Gastroesophageal sphincter (tissue), 4 donors: ENCODE results near the gene OR51E1. TPM values are rescaled to one million over a fixed set of nuclear protein-coding genes. Genes with fewer than 3 reads are reported as not detected.

Experiments used
- ATAC-seq: fragments of 150-250 bp; one replicate; pipeline ENCODE4 v1.9.1; 2016; ENCODE audit warnings: mild to moderate bottlenecking, moderate library complexity
- H3K27ac ChIP-seq, 4 donors: fragments of 200-600 bp; sonication (generic) in 3 of 4; 1 replicate in 3 of 4; 2 replicates in 1 of 4; pipeline ENCODE4 v1.5.1; 2016 to 2019
- H3K27me3 ChIP-seq: fragments of 200-600 bp; sonication (generic); one replicate; pipeline ENCODE4 v1.5.1; 2019
- H3K36me3 ChIP-seq, 2 donors: fragments of 200-600 bp; sonication (generic); one replicate each; pipeline ENCODE4 v1.5.1; 2019; ENCODE audit warnings: control low read depth in 1 of 2
- H3K4me1 ChIP-seq, 3 donors: fragments of 200-600 bp; sonication (generic); 1 replicate in 2 of 3; 2 replicates in 1 of 3; pipeline ENCODE4 v1.5.1; 2016 to 2019; ENCODE audit warnings: control low read depth in 2 of 3
- H3K4me3 ChIP-seq, 2 donors: fragments of 200-600 bp; sonication (generic); one replicate each; pipeline ENCODE4 v1.5.1; 2019; ENCODE audit warnings: mild to moderate bottlenecking in 1 of 2, moderate library complexity in 1 of 2
- H3K9me3 ChIP-seq, 3 donors: fragments of 200-600 bp; sonication (generic); one replicate each; pipeline ENCODE4 v1.5.1; 2017 to 2019; ENCODE audit warnings: control low read depth in 2 of 3
- EP300 ChIP-seq: sonication (generic); formaldehyde crosslinking; IDR thresholded peaks from one replicate; pipeline ENCODE4 v1.6.1; 2017; ENCODE audit warnings: antibody characterized with exemption, mild to moderate bottlenecking
- POLR2A ChIP-seq, 2 donors: fragments of 450-650 bp; IDR thresholded peaks; one replicate each; pipeline ENCODE4 v1.6.1; 2017; ENCODE audit warnings: antibody characterized with exemption in 2 of 2, mild to moderate bottlenecking in 2 of 2, moderate library complexity in 1 of 2
- POLR2AphosphoS5 ChIP-seq: sonication (generic); formaldehyde crosslinking; IDR thresholded peaks from one replicate; pipeline ENCODE4 v1.6.1; 2017; ENCODE audit warnings: antibody characterized with exemption
- WGBS, 2 donors: methylation state at CpG; one replicate each; pipeline ENCODE4 v1.1.5; 2018; ENCODE audit warnings: low coverage in 1 of 2; 5-methylcytosine and 5-hydroxymethylcytosine counted together
- total RNA-seq, 4 donors: library from RNA; depleted of rRNA; stranded (reverse); fragments of >200 nt; gene quantifications; one replicate each; pipeline ENCODE4 v1.1.0, GENCODE V29; 2016
- TF ChIP-seq, protein P1 (sequence below), 4 experiments: fragments of 200-600 bp in 2 of 4; fragments of 450-650 bp in 2 of 4; sonication (generic) in 1 of 4; IDR thresholded peaks; one replicate each; pipeline ENCODE4 v1.5.1; 2017 to 2019; ENCODE audit warnings: antibody characterized with exemption in 4 of 4, mild to moderate bottlenecking in 2 of 4, moderate library complexity in 2 of 4

The OR51E1 gene
- total RNA-seq, 4 donors from 2014 or later: 0.27 to 0.78 (median 0.65) TPM

DNA sequence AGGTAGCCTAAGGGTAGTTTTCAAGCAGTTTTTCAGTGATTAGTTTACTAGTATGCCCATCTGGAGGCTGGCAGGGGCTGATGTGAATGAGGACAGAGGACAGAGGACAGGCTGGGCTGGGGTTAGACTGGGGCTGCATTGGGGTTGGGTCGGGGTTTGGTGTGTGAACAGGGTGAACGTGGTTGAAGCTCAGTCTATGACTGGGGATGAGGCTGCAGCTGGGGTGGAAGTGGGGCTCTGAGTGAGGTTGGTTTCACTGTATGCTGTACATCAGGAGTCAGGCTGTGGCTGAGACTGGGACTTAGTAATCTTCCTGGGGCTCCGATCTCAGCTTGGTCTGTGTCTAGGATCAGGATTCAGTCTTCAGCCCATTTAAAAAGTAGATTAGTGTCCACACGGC lies 451 bp downstream of the OR51E1 start:
- H3K4me3 ChIP-seq: peak overlapping the region in 1 of 2 donors; percentile 16
- TF ChIP-seq, protein P1, sequence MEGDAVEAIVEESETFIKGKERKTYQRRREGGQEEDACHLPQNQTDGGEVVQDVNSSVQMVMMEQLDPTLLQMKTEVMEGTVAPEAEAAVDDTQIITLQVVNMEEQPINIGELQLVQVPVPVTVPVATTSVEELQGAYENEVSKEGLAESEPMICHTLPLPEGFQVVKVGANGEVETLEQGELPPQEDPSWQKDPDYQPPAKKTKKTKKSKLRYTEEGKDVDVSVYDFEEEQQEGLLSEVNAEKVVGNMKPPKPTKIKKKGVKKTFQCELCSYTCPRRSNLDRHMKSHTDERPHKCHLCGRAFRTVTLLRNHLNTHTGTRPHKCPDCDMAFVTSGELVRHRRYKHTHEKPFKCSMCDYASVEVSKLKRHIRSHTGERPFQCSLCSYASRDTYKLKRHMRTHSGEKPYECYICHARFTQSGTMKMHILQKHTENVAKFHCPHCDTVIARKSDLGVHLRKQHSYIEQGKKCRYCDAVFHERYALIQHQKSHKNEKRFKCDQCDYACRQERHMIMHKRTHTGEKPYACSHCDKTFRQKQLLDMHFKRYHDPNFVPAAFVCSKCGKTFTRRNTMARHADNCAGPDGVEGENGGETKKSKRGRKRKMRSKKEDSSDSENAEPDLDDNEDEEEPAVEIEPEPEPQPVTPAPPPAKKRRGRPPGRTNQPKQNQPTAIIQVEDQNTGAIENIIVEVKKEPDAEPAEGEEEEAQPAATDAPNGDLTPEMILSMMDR (IDR thresholded peaks at IDR 0.05): no peak
- TF ChIP-seq POLR2AphosphoS5 (no peak), POLR2A (IDR thresholded peaks at IDR 0.05) (no peak), EP300 (no peak)
- peaks cover 6 to 52% (median 7%) of the 10 kb centered on the region in 3 donors for H3K4me1 ChIP-seq
- H3K36me3 ChIP-seq: no peaks in the 10 kb centered on the region
- peak overlapping the region in 2 of 4 donors; percentile 15 to 35 for H3K27ac ChIP-seq
- no peaks in the 10 kb centered on the region for H3K9me3 ChIP-seq
- ATAC-seq: no peak
- no peaks in the 10 kb centered on the region for H3K27me3 ChIP-seq
- 36 to 72% methylated on average over 3 to 4 of the region's 4 CpGs for WGBS, 2 donors

DNA sequence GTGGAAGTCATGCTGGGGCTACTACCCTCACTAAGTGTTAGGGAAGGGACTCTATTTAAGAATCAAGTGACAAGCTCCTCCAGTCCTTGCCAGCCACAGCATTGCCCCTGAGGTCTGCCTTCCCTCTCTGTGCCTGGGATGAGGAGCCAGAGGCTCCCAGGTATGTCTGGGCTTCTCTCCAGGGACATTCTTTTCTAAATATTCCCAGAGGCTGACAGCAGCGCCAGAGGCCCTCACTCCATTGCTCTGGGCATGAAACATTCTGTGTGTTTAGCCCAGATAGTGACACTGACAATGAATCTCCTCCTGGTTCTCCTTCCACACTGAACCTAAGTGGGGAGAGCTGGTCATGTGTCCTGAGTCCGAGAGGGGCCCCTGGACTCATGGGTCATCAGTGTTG lies 2.2 kb downstream of the OR51E1 start:
- TF ChIP-seq POLR2AphosphoS5 (no peak), EP300 (no peak)
- TF ChIP-seq, protein P1 (IDR thresholded peaks at IDR 0.05): no peak
- no CpG with 5 or more reads among the region's 2 CpGs for WGBS, 2 donors
- Histone ChIP-seq H3K27me3 (no peaks in the 10 kb centered on the region), H3K9me3 (no peaks in the 10 kb centered on the region), H3K36me3 (no peaks in the 10 kb centered on the region), H3K4me1 (peaks cover 6 to 52% (median 7%) of the 10 kb centered on the region in 3 donors), H3K27ac (peak overlapping the region; percentile 76 to 85 (median 80)), H3K4me3 (no peak overlapping the region)
- peak; percentile 86 for ATAC-seq

DNA sequence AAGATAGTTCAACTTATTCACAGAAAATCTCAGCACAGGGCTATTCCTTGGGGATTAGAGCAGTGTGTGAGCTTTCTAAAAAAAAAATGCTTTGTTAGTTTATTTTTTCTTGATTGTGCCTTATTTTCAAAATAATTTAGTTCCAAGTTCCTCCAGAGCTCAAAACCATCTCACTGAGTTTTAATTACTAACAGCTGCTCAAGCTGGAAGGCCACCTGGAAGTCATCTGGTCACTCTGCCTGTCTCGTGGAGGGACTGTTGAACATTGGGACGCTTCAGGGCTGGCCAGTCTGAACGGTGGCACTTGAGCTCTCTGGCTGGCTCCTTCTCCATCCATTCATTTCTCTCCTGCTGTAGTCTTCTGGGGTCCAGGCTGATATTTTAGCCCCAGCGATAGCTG lies 4.0 kb downstream of the OR51E1 start:
- ATAC-seq: no peak
- WGBS, 2 donors: 60 to 70% methylated on average over 3 to 4 of the region's 4 CpGs
- Histone ChIP-seq H3K9me3 (no peaks in the 10 kb centered on the region), H3K4me3 (no peak overlapping the region), H3K27me3 (no peaks in the 10 kb centered on the region), H3K27ac (peak overlapping the region in 2 of 4 donors; percentile 6 to 76), H3K4me1 (peaks cover 6 to 52% (median 7%) of the 10 kb centered on the region in 3 donors), H3K36me3 (no peaks in the 10 kb centered on the region)
- TF ChIP-seq POLR2AphosphoS5 (no peak), POLR2A (IDR thresholded peaks at IDR 0.05) (no peak), EP300 (no peak)
- TF ChIP-seq, protein P1 (IDR thresholded peaks at IDR 0.05): no peak

DNA sequence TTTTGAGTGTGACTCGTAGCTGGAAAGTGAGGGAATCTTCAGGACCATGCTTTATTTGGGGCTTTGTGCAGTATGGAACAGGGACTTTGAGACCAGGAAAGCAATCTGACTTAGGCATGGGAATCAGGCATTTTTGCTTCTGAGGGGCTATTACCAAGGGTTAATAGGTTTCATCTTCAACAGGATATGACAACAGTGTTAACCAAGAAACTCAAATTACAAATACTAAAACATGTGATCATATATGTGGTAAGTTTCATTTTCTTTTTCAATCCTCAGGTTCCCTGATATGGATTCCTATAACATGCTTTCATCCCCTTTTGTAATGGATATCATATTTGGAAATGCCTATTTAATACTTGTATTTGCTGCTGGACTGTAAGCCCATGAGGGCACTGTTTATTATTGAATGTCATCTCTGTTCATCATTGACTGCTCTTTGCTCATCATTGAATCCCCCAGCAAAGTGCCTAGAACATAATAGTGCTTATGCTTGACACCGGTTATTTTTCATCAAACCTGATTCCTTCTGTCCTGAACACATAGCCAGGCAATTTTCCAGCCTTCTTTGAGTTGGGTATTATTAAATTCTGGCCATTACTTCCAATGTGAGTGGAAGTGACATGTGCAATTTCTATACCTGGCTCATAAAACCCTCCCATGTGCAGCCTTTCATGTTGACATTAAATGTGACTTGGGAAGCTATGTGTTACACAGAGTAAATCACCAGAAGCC lies 11.0 kb downstream of the OR51E1 start:
- no peak for ATAC-seq
- Histone ChIP-seq H3K27ac (no peak overlapping the region), H3K27me3 (no peaks in the 10 kb centered on the region), H3K36me3 (no peaks in the 10 kb centered on the region), H3K4me1 (no peaks in the 10 kb centered on the region), H3K4me3 (no peak overlapping the region), H3K9me3 (no peaks in the 10 kb centered on the region)
- TF ChIP-seq POLR2AphosphoS5 (no peak), EP300 (no peak), POLR2A (IDR thresholded peaks at IDR 0.05) (no peak)
- TF ChIP-seq, protein P1 (IDR thresholded peaks at IDR 0.05): no peak
- 79 to 90% methylated on average over 2 of the region's 2 CpGs for WGBS, 2 donors
